ENCODE results near the gene LPP. TPM values are rescaled to one million over a fixed set of nuclear protein-coding genes. Genes with fewer than 3 reads are reported as not detected.

Gene LPP
- total and polyA plus RNA-seq, 10 of the 15 experiments (the other 5 are each of a cell fraction or from before 2014, with no cell fraction given): under 0.01 to 0.62 (median 0.03) TPM

DNA sequence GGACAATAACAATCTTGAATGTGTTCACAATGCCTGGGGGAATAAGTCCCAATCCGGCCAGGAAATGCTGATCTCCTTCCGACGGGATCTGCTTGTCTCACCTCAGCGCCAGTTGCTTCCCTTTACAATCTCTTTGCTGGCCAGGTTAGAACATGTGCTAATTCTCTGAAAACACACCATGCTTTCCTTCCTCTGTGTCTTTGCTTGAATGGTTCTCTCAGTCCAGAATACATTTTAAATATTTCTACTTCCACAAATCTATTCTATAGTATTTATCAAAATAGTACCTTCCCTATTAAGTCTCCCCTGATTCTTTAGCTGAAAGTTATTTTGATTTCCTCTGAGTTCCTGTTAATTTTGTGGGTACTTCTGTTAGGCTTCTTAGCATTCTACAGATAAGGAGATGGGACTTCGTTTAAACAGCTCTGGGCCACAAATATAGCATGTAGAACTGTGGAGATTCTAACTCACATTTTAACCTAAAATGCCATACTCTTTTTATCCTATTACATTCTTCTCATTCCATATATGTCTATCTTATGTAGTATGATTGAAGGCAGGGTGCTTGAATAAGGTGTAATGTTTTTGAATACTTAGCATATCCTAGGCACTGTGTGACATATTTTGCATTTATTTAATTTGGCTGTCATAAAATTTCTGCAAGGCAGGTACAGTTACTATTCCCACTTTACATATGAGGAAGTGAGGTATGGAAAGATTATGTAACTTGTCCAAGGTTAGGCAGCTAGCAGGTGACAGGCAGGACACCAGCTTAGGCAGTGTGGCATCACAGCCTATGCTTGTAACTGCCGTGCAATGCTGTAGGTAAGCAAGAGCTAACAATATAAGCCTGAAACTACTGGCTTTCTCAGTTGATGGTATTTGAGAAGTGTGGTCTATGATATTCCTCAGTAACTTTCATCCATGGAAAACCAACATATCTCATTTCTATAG is 299.8 kb downstream of the LPP start (continued):
- TF ChIP-seq, protein P1, sequence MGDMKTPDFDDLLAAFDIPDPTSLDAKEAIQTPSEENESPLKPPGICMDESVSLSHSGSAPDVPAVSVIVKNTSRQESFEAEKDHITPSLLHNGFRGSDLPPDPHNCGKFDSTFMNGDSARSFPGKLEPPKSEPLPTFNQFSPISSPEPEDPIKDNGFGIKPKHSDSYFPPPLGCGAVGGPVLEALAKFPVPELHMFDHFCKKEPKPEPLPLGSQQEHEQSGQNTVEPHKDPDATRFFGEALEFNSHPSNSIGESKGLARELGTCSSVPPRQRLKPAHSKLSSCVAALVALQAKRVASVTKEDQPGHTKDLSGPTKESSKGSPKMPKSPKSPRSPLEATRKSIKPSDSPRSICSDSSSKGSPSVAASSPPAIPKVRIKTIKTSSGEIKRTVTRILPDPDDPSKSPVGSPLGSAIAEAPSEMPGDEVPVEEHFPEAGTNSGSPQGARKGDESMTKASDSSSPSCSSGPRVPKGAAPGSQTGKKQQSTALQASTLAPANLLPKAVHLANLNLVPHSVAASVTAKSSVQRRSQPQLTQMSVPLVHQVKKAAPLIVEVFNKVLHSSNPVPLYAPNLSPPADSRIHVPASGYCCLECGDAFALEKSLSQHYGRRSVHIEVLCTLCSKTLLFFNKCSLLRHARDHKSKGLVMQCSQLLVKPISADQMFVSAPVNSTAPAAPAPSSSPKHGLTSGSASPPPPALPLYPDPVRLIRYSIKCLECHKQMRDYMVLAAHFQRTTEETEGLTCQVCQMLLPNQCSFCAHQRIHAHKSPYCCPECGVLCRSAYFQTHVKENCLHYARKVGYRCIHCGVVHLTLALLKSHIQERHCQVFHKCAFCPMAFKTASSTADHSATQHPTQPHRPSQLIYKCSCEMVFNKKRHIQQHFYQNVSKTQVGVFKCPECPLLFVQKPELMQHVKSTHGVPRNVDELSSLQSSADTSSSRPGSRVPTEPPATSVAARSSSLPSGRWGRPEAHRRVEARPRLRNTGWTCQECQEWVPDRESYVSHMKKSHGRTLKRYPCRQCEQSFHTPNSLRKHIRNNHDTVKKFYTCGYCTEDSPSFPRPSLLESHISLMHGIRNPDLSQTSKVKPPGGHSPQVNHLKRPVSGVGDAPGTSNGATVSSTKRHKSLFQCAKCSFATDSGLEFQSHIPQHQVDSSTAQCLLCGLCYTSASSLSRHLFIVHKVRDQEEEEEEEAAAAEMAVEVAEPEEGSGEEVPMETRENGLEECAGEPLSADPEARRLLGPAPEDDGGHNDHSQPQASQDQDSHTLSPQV (IDR thresholded peaks at IDR 0.05): no peak

DNA sequence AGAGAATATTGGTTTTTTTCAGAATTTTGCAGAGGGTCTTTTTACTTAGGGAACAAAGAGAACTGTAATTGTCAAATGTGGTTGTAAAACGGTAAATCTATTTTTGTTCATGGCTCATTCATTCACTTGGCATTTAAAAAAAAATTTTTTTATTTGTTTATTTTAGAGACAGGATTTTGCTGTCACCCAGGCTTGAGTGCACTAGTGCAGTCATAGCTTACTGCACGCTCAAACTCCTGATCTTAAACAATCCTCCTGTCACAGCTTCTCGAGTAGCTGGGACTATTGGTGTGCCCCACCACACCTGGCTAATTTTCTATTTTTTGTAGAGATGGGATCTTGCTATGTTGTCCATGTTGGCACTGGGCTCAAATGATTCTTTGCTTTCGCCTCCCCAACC is 301.8 kb downstream of the LPP start:
- H4K20me1 ChIP-seq (ENCODE audit: control insufficient read depth, insufficient read depth): no peaks in the 10 kb centered on the region; the same call in 1 of the 2 replicates
- no peak overlapping the region for H3K9ac ChIP-seq (ENCODE audit: control insufficient read depth, insufficient read depth, low read length)
- FAIRE-seq (no peak), ATAC-seq (no peak), DNase-seq (ENCODE audit: low read depth, low spot score) (no peak)
- BruUV-seq (replicated peaks): no TSS peak
- intact Hi-C loops (cut with micrococcal nuclease; ENCODE audit: unreplicated experiment) (no loop called here), in situ Hi-C loops (cut with MboI) (no loop called here)
- no peak overlapping the region for H3K4me3 ChIP-seq
- H3K4me2 ChIP-seq (ENCODE audit: control insufficient read depth, insufficient read depth): no peak overlapping the region
- no peaks in the 10 kb centered on the region for H3K27me3 ChIP-seq (replicated peaks in 1 of 2; ENCODE audit: control insufficient read depth in 2 of 2, insufficient read depth in 2 of 2, low read length in 1 of 2)
- no peak overlapping the region for H2AFZ ChIP-seq (ENCODE audit: control insufficient read depth, low read depth, low read length)
- no peaks in the 10 kb centered on the region for H3K36me3 ChIP-seq (ENCODE audit: control insufficient read depth in 2 of 2, insufficient read depth in 2 of 2, low read length in 1 of 2)
- SMC1A ChIA-PET (ENCODE audit: uncharacterized antibody, unreplicated experiment): no interaction called here
- RAD21 ChIA-PET (ENCODE audit: unreplicated experiment): no interaction called here
- H3K27ac ChIP-seq (ENCODE audit: control insufficient read depth, insufficient read depth): no peak overlapping the region
- H3K4me1 ChIP-seq (ENCODE audit: control insufficient read depth, insufficient read depth, low read length): no peaks in the 10 kb centered on the region
- no peaks in the 10 kb centered on the region for H3K9me3 ChIP-seq (replicated peaks; ENCODE audit: control insufficient read depth, insufficient read depth, low read length)
- 35% methylated on average over 4 of the region's 4 CpGs for WGBS (ENCODE audit: insufficient coverage, insufficient replicate concordance, low lambda C conversion rate, missing lambda C conversion rate)
- CTCF ChIA-PET: no interaction called here
- POLR2A ChIA-PET: no interaction called here
- no peaks in the 10 kb centered on the region for H3K79me2 ChIP-seq (ENCODE audit: control insufficient read depth, insufficient read depth, low read length)
- TF ChIP-seq ZNF622 (IDR thresholded peaks at IDR 0.05): no peak
- TF ChIP-seq SP1 (IDR thresholded peaks at IDR 0.05; ENCODE audit: low read depth, low read length): no peak
- TF ChIP-seq NBN (IDR thresholded peaks at IDR 0.05): no peak
- no peak for TF ChIP-seq WRNIP1 (IDR thresholded peaks at IDR 0.05; ENCODE audit: borderline replicate concordance, low read depth, low read length)
- TF ChIP-seq SMAD1 (IDR thresholded peaks at IDR 0.05; ENCODE audit: low read depth, partially characterized antibody): no peak
- no peak for TF ChIP-seq RAD21 (IDR thresholded peaks at IDR 0.05; ENCODE audit: insufficient read depth, low read depth, low read length)
- TF ChIP-seq, protein P2, sequence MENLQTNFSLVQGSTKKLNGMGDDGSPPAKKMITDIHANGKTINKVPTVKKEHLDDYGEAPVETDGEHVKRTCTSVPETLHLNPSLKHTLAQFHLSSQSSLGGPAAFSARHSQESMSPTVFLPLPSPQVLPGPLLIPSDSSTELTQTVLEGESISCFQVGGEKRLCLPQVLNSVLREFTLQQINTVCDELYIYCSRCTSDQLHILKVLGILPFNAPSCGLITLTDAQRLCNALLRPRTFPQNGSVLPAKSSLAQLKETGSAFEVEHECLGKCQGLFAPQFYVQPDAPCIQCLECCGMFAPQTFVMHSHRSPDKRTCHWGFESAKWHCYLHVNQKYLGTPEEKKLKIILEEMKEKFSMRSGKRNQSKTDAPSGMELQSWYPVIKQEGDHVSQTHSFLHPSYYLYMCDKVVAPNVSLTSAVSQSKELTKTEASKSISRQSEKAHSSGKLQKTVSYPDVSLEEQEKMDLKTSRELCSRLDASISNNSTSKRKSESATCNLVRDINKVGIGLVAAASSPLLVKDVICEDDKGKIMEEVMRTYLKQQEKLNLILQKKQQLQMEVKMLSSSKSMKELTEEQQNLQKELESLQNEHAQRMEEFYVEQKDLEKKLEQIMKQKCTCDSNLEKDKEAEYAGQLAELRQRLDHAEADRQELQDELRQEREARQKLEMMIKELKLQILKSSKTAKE (IDR thresholded peaks at IDR 0.05; ENCODE audit: low read depth, poor library complexity, severe bottlenecking): no peak
- no peak for TF ChIP-seq CHD2 (IDR thresholded peaks at IDR 0.05; ENCODE audit: borderline replicate concordance, low read depth, low read length)
- no peak for TF ChIP-seq IKZF2 (IDR thresholded peaks at IDR 0.05)
- TF ChIP-seq PAX5 (IDR thresholded peaks at IDR 0.05; ENCODE audit: borderline replicate concordance, low read depth, low read length): no peak
- TF ChIP-seq, protein P3, sequence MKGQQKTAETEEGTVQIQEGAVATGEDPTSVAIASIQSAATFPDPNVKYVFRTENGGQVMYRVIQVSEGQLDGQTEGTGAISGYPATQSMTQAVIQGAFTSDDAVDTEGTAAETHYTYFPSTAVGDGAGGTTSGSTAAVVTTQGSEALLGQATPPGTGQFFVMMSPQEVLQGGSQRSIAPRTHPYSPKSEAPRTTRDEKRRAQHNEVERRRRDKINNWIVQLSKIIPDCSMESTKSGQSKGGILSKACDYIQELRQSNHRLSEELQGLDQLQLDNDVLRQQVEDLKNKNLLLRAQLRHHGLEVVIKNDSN (IDR thresholded peaks at IDR 0.05; ENCODE audit: borderline replicate concordance, extremely low read length, insufficient read depth, low read depth, low read length): no peak
- TF ChIP-seq, protein P4, sequence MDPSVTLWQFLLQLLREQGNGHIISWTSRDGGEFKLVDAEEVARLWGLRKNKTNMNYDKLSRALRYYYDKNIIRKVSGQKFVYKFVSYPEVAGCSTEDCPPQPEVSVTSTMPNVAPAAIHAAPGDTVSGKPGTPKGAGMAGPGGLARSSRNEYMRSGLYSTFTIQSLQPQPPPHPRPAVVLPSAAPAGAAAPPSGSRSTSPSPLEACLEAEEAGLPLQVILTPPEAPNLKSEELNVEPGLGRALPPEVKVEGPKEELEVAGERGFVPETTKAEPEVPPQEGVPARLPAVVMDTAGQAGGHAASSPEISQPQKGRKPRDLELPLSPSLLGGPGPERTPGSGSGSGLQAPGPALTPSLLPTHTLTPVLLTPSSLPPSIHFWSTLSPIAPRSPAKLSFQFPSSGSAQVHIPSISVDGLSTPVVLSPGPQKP (IDR thresholded peaks at IDR 0.05; ENCODE audit: low read depth, low read length): no peak

Data from GM12878 (cell line).